Transverse colon (tissue), 4 donors: Measurements from ENCODE around the gene PRPH2.

Experiments
- CTCF ChIP-seq, 5 experiments: fragments of 200-600 bp in 3 of 5; fragments of 450-650 bp in 2 of 5; sonication (generic) in 3 of 5; IDR thresholded peaks; 1 replicate in 2 of 5; 2 replicates in 3 of 5; pipeline ENCODE4 v1.5.1; 2016 to 2017; ENCODE audit warnings: antibody characterized with exemption in 5 of 5, inconsistent platforms in 3 of 5, mild to moderate bottlenecking in 2 of 5, moderate library complexity in 1 of 5
- EP300 ChIP-seq: sonication (generic); formaldehyde crosslinking; IDR thresholded peaks from one replicate; pipeline ENCODE4 v1.6.1; 2017; ENCODE audit warnings: antibody characterized with exemption, low read depth
- POLR2A ChIP-seq: fragments of 450-650 bp; IDR thresholded peaks from one replicate; pipeline ENCODE4 v1.6.1; 2016; ENCODE audit warnings: antibody characterized with exemption, mild to moderate bottlenecking, moderate library complexity
- POLR2AphosphoS5 ChIP-seq, 3 donors: sonication (generic); formaldehyde crosslinking; IDR thresholded peaks; one replicate each; pipeline ENCODE4 v1.6.1; 2016; ENCODE audit warnings: antibody characterized with exemption in 3 of 3

- TF ChIP-seq POLR2A: no peak
- no peak for TF ChIP-seq CTCF (IDR thresholded peaks at IDR 0.05)
- TF ChIP-seq EP300: no peak
- no peak for TF ChIP-seq POLR2AphosphoS5 (IDR thresholded peaks at IDR 0.05)
These were observed 12.5 kb downstream of the PRPH2 start for GRCh38 chr6:42709871-42710270.
